ENCODE measurements around the gene U2SURP. TPM values are rescaled to one million over a fixed set of nuclear protein-coding genes. Genes with fewer than 3 reads are reported as not detected.

U2SURP gene
- total RNA-seq, 1 donor from 2014 or later: 106 TPM

DNA sequence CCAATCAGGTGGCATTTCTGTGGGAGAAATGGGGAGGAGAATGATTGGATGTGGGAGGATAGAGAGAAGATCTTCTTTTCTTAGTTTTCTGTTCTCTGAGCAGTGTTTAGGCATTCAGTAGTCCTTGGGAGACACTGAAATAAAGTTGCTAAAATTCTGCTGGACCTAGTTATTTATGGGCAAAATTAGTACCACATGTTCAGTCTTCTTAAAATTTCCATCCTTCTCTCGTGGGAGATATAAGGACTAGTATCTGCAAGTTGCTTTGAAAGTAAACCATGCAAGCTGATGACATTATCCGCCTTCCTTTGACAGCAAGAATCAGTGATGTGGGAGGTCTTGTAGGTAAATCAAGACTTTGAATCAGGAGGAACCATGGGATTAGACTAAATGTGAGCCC is 98.3 kb downstream of the U2SURP start:
- H3K27me3 Mint-ChIP-seq (ENCODE audit: low read depth, unreplicated experiment): peaks cover 6% of the 10 kb centered on the region
- peaks cover 4% of the 10 kb centered on the region for H3K9me3 ChIP-seq (ENCODE audit: insufficient read depth, low read depth, low read length)
- no peak for TF ChIP-seq EZH2 (IDR thresholded peaks at IDR 0.05; ENCODE audit: insufficient read depth, low read length)
- peaks cover 8% of the 10 kb centered on the region for H3K9me3 Mint-ChIP-seq (ENCODE audit: unreplicated experiment)
- H3K27ac ChIP-seq (ENCODE audit: low read depth, low read length): no peak overlapping the region
- no peak overlapping the region for H3K4me3 ChIP-seq (ENCODE audit: insufficient read depth, low read depth, low read length)
- no peak overlapping the region for H3K9ac ChIP-seq (ENCODE audit: low read length)
- peaks cover 9% of the 10 kb centered on the region for H3K27me3 ChIP-seq (ENCODE audit: insufficient read depth, low read length)
- no peak overlapping the region for H3K4me2 ChIP-seq (ENCODE audit: low read length)
- H4K20me1 ChIP-seq (ENCODE audit: insufficient read depth, low read length): no peaks in the 10 kb centered on the region
- H3K36me3 ChIP-seq (ENCODE audit: insufficient read depth, low read length): no peaks in the 10 kb centered on the region
- DNase-seq (ENCODE audit: low read depth): no peak
- H3K4me1 ChIP-seq (ENCODE audit: insufficient read depth, low read length): no peaks in the 10 kb centered on the region
- no peak for FAIRE-seq
- no peak overlapping the region for H3K4me3 Mint-ChIP-seq (ENCODE audit: unreplicated experiment)
- no peaks in the 10 kb centered on the region for H3K79me2 ChIP-seq (ENCODE audit: insufficient read depth, low read length)
- no peak overlapping the region for H3K27ac Mint-ChIP-seq (ENCODE audit: unreplicated experiment)
- H2AFZ ChIP-seq (ENCODE audit: low read depth, low read length): no peak overlapping the region
- peaks cover 1% of the 10 kb centered on the region for H3K36me3 Mint-ChIP-seq (ENCODE audit: low read depth, unreplicated experiment)
- no peaks in the 10 kb centered on the region for H3K4me1 Mint-ChIP-seq (ENCODE audit: low read depth, unreplicated experiment)

DNA sequence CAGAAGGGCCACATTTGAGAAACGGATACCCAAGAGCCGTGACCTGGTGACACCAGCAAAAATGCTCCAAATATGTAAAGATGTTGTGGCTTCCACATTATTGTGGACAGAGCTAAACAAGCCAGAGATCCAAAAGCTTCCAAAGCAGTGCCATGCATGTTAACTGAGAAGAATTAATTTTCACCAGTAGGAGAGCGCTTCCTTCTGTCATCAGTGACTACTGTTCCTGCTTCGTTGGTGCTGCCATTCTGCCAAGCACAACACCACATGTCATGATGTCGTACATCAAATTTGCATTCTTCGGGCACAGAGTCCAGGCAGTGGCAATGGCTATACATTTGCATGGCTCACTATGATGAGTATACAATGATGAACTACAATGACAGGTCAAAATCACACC is 99.1 kb downstream of the U2SURP start:
- no peak for FAIRE-seq
- H3K27me3 Mint-ChIP-seq (ENCODE audit: low read depth, unreplicated experiment): peaks cover 5% of the 10 kb centered on the region
- H4K20me1 ChIP-seq (ENCODE audit: insufficient read depth, low read length): no peaks in the 10 kb centered on the region
- no peak overlapping the region for H3K4me3 Mint-ChIP-seq (ENCODE audit: unreplicated experiment)
- H3K4me1 Mint-ChIP-seq (ENCODE audit: low read depth, unreplicated experiment): no peaks in the 10 kb centered on the region
- peaks cover 11% of the 10 kb centered on the region for H3K9me3 ChIP-seq (ENCODE audit: insufficient read depth, low read depth, low read length)
- peaks cover 2% of the 10 kb centered on the region for H3K36me3 Mint-ChIP-seq (ENCODE audit: low read depth, unreplicated experiment)
- no peaks in the 10 kb centered on the region for H3K79me2 ChIP-seq (ENCODE audit: insufficient read depth, low read length)
- no peak for DNase-seq (ENCODE audit: low read depth)
- TF ChIP-seq EZH2 (IDR thresholded peaks at IDR 0.05; ENCODE audit: insufficient read depth, low read length): no peak
- TF ChIP-seq, protein P1, sequence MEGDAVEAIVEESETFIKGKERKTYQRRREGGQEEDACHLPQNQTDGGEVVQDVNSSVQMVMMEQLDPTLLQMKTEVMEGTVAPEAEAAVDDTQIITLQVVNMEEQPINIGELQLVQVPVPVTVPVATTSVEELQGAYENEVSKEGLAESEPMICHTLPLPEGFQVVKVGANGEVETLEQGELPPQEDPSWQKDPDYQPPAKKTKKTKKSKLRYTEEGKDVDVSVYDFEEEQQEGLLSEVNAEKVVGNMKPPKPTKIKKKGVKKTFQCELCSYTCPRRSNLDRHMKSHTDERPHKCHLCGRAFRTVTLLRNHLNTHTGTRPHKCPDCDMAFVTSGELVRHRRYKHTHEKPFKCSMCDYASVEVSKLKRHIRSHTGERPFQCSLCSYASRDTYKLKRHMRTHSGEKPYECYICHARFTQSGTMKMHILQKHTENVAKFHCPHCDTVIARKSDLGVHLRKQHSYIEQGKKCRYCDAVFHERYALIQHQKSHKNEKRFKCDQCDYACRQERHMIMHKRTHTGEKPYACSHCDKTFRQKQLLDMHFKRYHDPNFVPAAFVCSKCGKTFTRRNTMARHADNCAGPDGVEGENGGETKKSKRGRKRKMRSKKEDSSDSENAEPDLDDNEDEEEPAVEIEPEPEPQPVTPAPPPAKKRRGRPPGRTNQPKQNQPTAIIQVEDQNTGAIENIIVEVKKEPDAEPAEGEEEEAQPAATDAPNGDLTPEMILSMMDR (IDR thresholded peaks at IDR 0.05; ENCODE audit: insufficient read depth, low read depth, low read length): no peak
- H3K9me3 Mint-ChIP-seq (ENCODE audit: unreplicated experiment): peaks cover 14% of the 10 kb centered on the region
- H3K27me3 ChIP-seq (ENCODE audit: insufficient read depth, low read length): peaks cover 9% of the 10 kb centered on the region
- no peaks in the 10 kb centered on the region for H3K36me3 ChIP-seq (ENCODE audit: insufficient read depth, low read length)
- H3K27ac ChIP-seq (ENCODE audit: low read depth, low read length): no peak overlapping the region
- no peak overlapping the region for H3K4me2 ChIP-seq (ENCODE audit: low read length)
- no peak overlapping the region for H3K4me3 ChIP-seq (ENCODE audit: insufficient read depth, low read depth, low read length)
- no peak overlapping the region for H2AFZ ChIP-seq (ENCODE audit: low read depth, low read length)
- no peaks in the 10 kb centered on the region for H3K4me1 ChIP-seq (ENCODE audit: insufficient read depth, low read length)
- no peak overlapping the region for H3K9ac ChIP-seq (ENCODE audit: low read length)
- H3K27ac Mint-ChIP-seq (ENCODE audit: unreplicated experiment): no peak overlapping the region

- no peak overlapping the region for H3K4me2 ChIP-seq (ENCODE audit: low read length)
- H3K9ac ChIP-seq (ENCODE audit: low read length): no peak overlapping the region
- Mint-ChIP-seq H3K27ac (ENCODE audit: unreplicated experiment) (no peak overlapping the region), H3K27me3 (ENCODE audit: low read depth, unreplicated experiment) (peaks cover 5% of the 10 kb centered on the region), H3K9me3 (ENCODE audit: unreplicated experiment) (peaks cover 15% of the 10 kb centered on the region), H3K4me3 (ENCODE audit: unreplicated experiment) (no peak overlapping the region), H3K36me3 (ENCODE audit: low read depth, unreplicated experiment) (peaks cover 2% of the 10 kb centered on the region), H3K4me1 (ENCODE audit: low read depth, unreplicated experiment) (no peaks in the 10 kb centered on the region)
- no peak overlapping the region for H2AFZ ChIP-seq (ENCODE audit: low read depth, low read length)
- peaks cover 9% of the 10 kb centered on the region for H3K27me3 ChIP-seq (ENCODE audit: insufficient read depth, low read length)
- no peaks in the 10 kb centered on the region for H3K4me1 ChIP-seq (ENCODE audit: insufficient read depth, low read length)
- H3K36me3 ChIP-seq (ENCODE audit: insufficient read depth, low read length): no peaks in the 10 kb centered on the region
- H3K4me3 ChIP-seq (ENCODE audit: insufficient read depth, low read depth, low read length): no peak overlapping the region
- H3K27ac ChIP-seq (ENCODE audit: low read depth, low read length): no peak overlapping the region
- no peaks in the 10 kb centered on the region for H3K79me2 ChIP-seq (ENCODE audit: insufficient read depth, low read length)
- DNase-seq (ENCODE audit: low read depth) (no peak), FAIRE-seq (no peak)
- H3K9me3 ChIP-seq (ENCODE audit: insufficient read depth, low read depth, low read length): peaks cover 15% of the 10 kb centered on the region
- H4K20me1 ChIP-seq (ENCODE audit: insufficient read depth, low read length): no peaks in the 10 kb centered on the region
- TF ChIP-seq, protein P1 (IDR thresholded peaks at IDR 0.05; ENCODE audit: insufficient read depth, low read depth, low read length): no peak
- no peak for TF ChIP-seq EZH2 (IDR thresholded peaks at IDR 0.05; ENCODE audit: insufficient read depth, low read length)
These were observed 100.5 kb downstream of the U2SURP start for GRCh38 chr3:143101792-143102381.

Data from astrocyte (in vitro differentiated cells and primary cell).